Colonic mucosa (tissue), 4 donors: Measurements from ENCODE around the gene UBTF. TPM values are rescaled to one million over a fixed set of nuclear protein-coding genes. Genes with fewer than 3 reads are reported as not detected.

ENCODE experiments used
- DNase-seq: peaks from one replicate; pipeline ENCODE4 v3.0.0-alpha.2; 2020
- H3K27ac ChIP-seq: fragments of 200-600 bp; one replicate; pipeline ENCODE4 v1.8.0; 2021
- H3K27me3 ChIP-seq: fragments of 200-600 bp; one replicate; pipeline ENCODE4 v1.8.0; 2021
- H3K36me3 ChIP-seq: fragments of 200-600 bp; one replicate; pipeline ENCODE4 v1.8.0; 2021
- H3K4me1 ChIP-seq: fragments of 200-600 bp; one replicate; pipeline ENCODE4 v1.8.0; 2021; ENCODE audit warnings: mild to moderate bottlenecking
- H3K4me3 ChIP-seq: fragments of 200-600 bp; one replicate; pipeline ENCODE4 v1.8.0; 2021
- H3K9ac ChIP-seq, 2 donors: one replicate each; pipeline ENCODE4 v1.7.0; 2013; ENCODE audit warnings: control low read depth in 2 of 2, low read depth in 2 of 2, low read length in 2 of 2
- H3K9me3 ChIP-seq: fragments of 200-600 bp; one replicate; pipeline ENCODE4 v1.8.0; 2021
- intact Hi-C: fragments of 100-400 bp; cut with DNase I; formaldehyde crosslinking; loops from one replicate; pipeline ENCODE4 v1.14.1; 2022
- total RNA-seq, 2 donors: library from RNA; stranded (reverse); fragmentation: NEBNext Ultra II Directional in 1 of 2; extraction: Animal tissue kit (Norgen Biotek cat#: 25700) in 1 of 2; gene quantifications; one replicate each; pipeline ENCODE4 v1.2.1, GENCODE V29; 2021
- TF ChIP-seq, protein P1 (sequence below): fragments of 200-600 bp; IDR thresholded peaks from one replicate; pipeline ENCODE4 v1.8.0; 2022; ENCODE audit warnings: antibody characterized with exemption, mild to moderate bottlenecking
- donor health status: healthy.
- donor health status: DM: no; HTN: no; CAD: no.
- donor health status: DM: no; HTN: no; CAD: no.

The UBTF gene
- total RNA-seq, 2 donors from 2014 or later = 44.7 to 84.1 TPM

- Histone ChIP-seq H3K4me3 (no peak overlapping the region), H3K27me3 (no peaks in the 10 kb centered on the region), H3K4me1 (no peaks in the 10 kb centered on the region), H3K9me3 (no peaks in the 10 kb centered on the region), H3K9ac (no peak overlapping the region), H3K27ac (no peak overlapping the region), H3K36me3 (no peaks in the 10 kb centered on the region)
- intact Hi-C loops = no loop called here
- DNase-seq = no peak
- TF ChIP-seq, protein P1, sequence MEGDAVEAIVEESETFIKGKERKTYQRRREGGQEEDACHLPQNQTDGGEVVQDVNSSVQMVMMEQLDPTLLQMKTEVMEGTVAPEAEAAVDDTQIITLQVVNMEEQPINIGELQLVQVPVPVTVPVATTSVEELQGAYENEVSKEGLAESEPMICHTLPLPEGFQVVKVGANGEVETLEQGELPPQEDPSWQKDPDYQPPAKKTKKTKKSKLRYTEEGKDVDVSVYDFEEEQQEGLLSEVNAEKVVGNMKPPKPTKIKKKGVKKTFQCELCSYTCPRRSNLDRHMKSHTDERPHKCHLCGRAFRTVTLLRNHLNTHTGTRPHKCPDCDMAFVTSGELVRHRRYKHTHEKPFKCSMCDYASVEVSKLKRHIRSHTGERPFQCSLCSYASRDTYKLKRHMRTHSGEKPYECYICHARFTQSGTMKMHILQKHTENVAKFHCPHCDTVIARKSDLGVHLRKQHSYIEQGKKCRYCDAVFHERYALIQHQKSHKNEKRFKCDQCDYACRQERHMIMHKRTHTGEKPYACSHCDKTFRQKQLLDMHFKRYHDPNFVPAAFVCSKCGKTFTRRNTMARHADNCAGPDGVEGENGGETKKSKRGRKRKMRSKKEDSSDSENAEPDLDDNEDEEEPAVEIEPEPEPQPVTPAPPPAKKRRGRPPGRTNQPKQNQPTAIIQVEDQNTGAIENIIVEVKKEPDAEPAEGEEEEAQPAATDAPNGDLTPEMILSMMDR = no peak
Measured at GRCh38 chr17:44263345-44263902, 43.9 kb upstream of the UBTF start.

- Histone ChIP-seq H3K9me3 (no peaks in the 10 kb centered on the region), H3K27me3 (no peaks in the 10 kb centered on the region), H3K4me3 (no peak overlapping the region), H3K27ac (no peak overlapping the region), H3K36me3 (no peaks in the 10 kb centered on the region), H3K4me1 (no peaks in the 10 kb centered on the region), H3K9ac (no peak overlapping the region)
- TF ChIP-seq, protein P1 = no peak
- no peak for DNase-seq
- intact Hi-C loops = no loop called here
Measured at GRCh38 chr17:44262654-44263225, 43.3 kb upstream of the UBTF start.

DNA sequence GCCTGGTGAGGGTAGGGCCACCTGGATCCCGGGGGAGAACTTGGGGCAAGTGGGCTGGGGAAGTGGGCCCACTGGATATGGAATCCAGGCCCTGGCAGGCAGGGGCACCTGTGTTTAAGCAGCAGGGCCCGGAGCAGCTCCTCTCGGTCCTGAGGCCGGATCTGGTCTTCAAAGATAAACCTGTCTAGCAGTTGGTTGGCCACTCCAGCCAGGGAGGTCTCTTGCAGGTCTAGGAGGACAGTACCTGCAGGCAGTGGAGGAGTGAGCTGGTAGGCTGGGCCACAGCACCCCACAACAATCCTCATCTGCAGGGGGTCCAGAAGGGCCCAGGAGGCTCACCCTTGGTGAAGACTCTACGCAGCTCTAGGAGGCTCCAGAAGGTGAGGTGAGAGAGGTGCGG is 40.8 kb upstream of the UBTF start:
- TF ChIP-seq, protein P1 = no peak
- Histone ChIP-seq H3K4me1 (no peaks in the 10 kb centered on the region), H3K27ac (no peak overlapping the region), H3K9ac (no peak overlapping the region), H3K36me3 (no peaks in the 10 kb centered on the region), H3K9me3 (no peaks in the 10 kb centered on the region), H3K4me3 (no peak overlapping the region), H3K27me3 (no peaks in the 10 kb centered on the region)
- no peak for DNase-seq
- intact Hi-C loops = no loop called here

DNA sequence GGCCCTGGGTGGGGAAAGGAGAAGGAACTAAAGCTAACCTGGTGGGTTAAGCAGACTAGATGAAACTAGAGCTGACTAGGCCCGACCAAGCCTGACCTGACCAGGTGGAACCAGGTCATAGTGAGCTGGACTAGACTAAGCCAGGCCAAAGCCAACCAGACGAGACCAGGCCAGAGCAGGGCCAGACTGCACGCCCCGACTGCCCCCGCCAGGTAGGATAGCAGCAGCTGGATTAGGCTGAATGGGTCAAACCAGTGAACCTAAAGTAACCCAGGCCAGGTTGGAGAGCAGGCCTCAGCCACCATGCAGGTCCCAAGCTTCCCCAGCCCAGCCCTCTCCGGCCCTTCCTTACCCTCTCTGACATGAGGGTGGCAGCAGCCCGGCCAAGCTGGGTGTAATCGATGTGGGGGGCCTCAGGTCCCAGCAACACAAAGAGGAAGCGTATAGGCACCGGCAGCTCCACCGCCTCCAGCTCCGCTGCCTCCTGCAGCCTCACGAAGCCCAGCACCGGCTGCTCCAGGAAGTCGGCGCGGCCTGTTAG is 39.4 kb upstream of the UBTF start:
- no peaks in the 10 kb centered on the region for H3K36me3 ChIP-seq
- TF ChIP-seq, protein P1 = no peak
- no peaks in the 10 kb centered on the region for H3K9me3 ChIP-seq
- H3K4me3 ChIP-seq = no peak overlapping the region
- H3K9ac ChIP-seq = no peak overlapping the region
- intact Hi-C loops = no loop called here
- no peaks in the 10 kb centered on the region for H3K27me3 ChIP-seq
- no peak for DNase-seq
- H3K4me1 ChIP-seq = no peaks in the 10 kb centered on the region
- H3K27ac ChIP-seq = no peak overlapping the region

DNA sequence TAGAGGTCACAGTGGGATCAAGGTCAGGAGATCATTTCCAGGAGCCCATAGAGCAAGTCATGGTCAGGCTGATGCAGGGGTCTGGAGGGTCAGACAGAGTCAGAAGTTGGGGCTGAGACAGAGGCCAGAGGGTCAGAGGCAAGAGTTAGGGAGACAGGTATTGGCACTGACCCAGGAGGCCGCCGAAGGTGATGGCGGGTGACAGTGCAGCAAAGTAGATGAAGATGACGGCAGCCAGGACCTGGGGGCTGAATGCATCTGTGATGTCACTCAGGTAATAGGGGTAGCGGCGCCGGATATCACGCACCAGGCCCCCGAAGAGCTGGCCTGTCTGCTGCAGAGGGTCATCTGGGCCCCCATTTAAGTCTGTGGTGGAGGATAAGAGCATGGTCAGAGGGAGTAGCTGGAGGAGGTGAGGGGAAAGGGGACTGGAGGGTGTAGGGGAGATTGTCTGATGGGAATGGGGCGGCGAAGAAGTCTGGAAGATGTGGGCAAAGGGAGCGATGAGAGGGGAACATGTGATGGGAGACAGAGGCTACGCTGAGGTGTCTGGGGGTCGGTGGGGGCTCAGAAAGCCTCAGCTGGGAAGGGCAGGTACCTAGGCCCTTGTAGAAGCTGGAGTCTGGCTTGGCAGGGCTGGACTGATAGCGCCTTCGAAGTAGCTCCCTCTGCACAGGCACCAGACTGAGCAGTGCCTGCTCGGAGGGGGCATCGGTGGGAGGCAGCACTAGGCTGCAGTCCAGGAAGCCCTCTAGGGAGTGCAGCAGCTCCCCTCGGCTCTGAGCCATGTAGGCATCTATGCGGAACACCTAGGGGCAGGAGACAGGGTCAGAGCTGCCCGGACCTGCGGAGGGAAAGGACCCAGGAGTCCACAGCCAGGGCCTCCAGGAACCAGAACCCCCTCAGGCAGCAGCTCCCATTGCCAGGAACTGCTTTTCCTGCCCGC is 38.6 kb upstream of the UBTF start:
- H3K27me3 ChIP-seq = no peaks in the 10 kb centered on the region
- H3K9me3 ChIP-seq = no peaks in the 10 kb centered on the region
- H3K36me3 ChIP-seq = no peaks in the 10 kb centered on the region
- DNase-seq = no peak
- H3K27ac ChIP-seq = no peak overlapping the region
- H3K4me3 ChIP-seq = no peak overlapping the region
- no peaks in the 10 kb centered on the region for H3K4me1 ChIP-seq
- H3K9ac ChIP-seq = no peak overlapping the region
- intact Hi-C loops = no loop called here
- TF ChIP-seq, protein P1 = no peak
